CD4-positive, alpha-beta T cell (primary cell): ENCODE measurements around the gene WDR88. TPM values are rescaled to one million over a fixed set of nuclear protein-coding genes. Genes with fewer than 3 reads are reported as not detected.

ENCODE experiments used
- ATAC-seq: fragments of 200-7000 bp; cut with Tn5 transposase; one replicate; pipeline ENCODE4 v1.10.0; 2022; ENCODE audit warnings: mild to moderate bottlenecking; ENCODE audit not compliant: poor library complexity
- CTCF ChIA-PET: fragments of 350-600 bp; sonication (Branson Sonifier 250); formaldehyde crosslinking; loops from one replicate; lab custom pipeline; 2021; ENCODE audit warnings: antibody characterized with exemption, inconsistent platforms; lab: Charles Lee
- POLR2A ChIA-PET: fragments of 350-600 bp; sonication (Branson Sonifier 250); formaldehyde crosslinking; loops from one replicate; lab custom pipeline; 2021; ENCODE audit warnings: antibody characterized with exemption, inconsistent platforms; lab: Charles Lee
- DNase-seq, 14 experiments: peaks; one replicate each; pipeline ENCODE4 v3.0.0-alpha.2; 2013 to 2020; ENCODE audit warnings: mixed read lengths in 2 of 14
- H3K27ac ChIP-seq, 2 donors: one replicate each; pipeline versions ENCODE4 v1.5.1 to v1.7.0; 2013; ENCODE audit warnings: low read length in 2 of 2, low read depth in 1 of 2, mild to moderate bottlenecking in 1 of 2
- H3K27me3 ChIP-seq, 2 experiments: 1 replicate in 1 of 2; 2 replicates in 1 of 2; pipeline versions ENCODE4 v1.6.1 to v1.7.0; 2013; ENCODE audit warnings: low read length in 2 of 2, control low read depth in 1 of 2, mild to moderate bottlenecking in 1 of 2, moderate library complexity in 1 of 2; ENCODE audit not compliant: insufficient read depth in 2 of 2, control insufficient read depth in 1 of 2
- H3K36me3 ChIP-seq: one replicate; pipeline ENCODE4 v1.6.1; 2013; ENCODE audit warnings: low read length, control low read depth; ENCODE audit not compliant: insufficient read depth
- H3K4me1 ChIP-seq: one replicate; pipeline ENCODE4 v1.6.1; 2013; ENCODE audit warnings: low read length, control low read depth; ENCODE audit not compliant: insufficient read depth
- H3K4me3 ChIP-seq: one replicate; pipeline ENCODE4 v1.5.1; 2013; ENCODE audit warnings: mild to moderate bottlenecking, low read length, moderate library complexity
- H3K9me3 ChIP-seq, 2 experiments: 1 replicate in 1 of 2; 2 replicates in 1 of 2; pipeline versions ENCODE4 v1.6.1 to v1.7.0; 2013; ENCODE audit warnings: low read length in 2 of 2, mild to moderate bottlenecking in 2 of 2, control low read depth in 1 of 2, moderate library complexity in 1 of 2; ENCODE audit not compliant: control insufficient read depth in 1 of 2, insufficient read depth in 1 of 2
- H3K27ac Mint-ChIP-seq: one replicate; pipeline ENCODE4 v1.8.0; 2020; ENCODE audit warnings: mixed read lengths
- H3K27me3 Mint-ChIP-seq: one replicate; pipeline ENCODE4 v1.8.0; 2021; ENCODE audit warnings: mixed read lengths
- H3K36me3 Mint-ChIP-seq: one replicate; pipeline ENCODE4 v1.8.0; 2021; ENCODE audit warnings: low read depth, mixed read lengths
- H3K4me1 Mint-ChIP-seq: one replicate; pipeline ENCODE4 v1.8.0; 2021; ENCODE audit warnings: low read depth, mixed read lengths
- H3K4me3 Mint-ChIP-seq: one replicate; pipeline ENCODE4 v1.8.0; 2020; ENCODE audit warnings: mild to moderate bottlenecking, mixed read lengths
- H3K9me3 Mint-ChIP-seq: one replicate; pipeline ENCODE4 v1.8.0; 2020; ENCODE audit warnings: mixed read lengths
- intact Hi-C, 2 experiments: fragments of 100-400 bp; cut with DNase I in 1 of 2; cut with micrococcal nuclease in 1 of 2; formaldehyde crosslinking; loops; one replicate each; pipeline versions ENCODE4 v1.15.1 to v1.9.0; 2023 to 2025; cut with DNase I, micrococcal nuclease
- total RNA-seq, 174 experiments: library from RNA in 2 of 174; stranded (reverse) in 2 of 174; gene quantifications; one replicate each; pipeline ENCODE4 v1.2.3 and lab custom pipeline; 2021 to 2026
- TF ChIP-seq, protein P1 (sequence below): fragments of 200-600 bp; IDR thresholded peaks from one replicate; pipeline ENCODE4 v1.8.0; 2022; ENCODE audit warnings: antibody characterized with exemption, mild to moderate bottlenecking

Gene WDR88
- total RNA-seq, 2 experiments from 2014 or later: not detected

DNA sequence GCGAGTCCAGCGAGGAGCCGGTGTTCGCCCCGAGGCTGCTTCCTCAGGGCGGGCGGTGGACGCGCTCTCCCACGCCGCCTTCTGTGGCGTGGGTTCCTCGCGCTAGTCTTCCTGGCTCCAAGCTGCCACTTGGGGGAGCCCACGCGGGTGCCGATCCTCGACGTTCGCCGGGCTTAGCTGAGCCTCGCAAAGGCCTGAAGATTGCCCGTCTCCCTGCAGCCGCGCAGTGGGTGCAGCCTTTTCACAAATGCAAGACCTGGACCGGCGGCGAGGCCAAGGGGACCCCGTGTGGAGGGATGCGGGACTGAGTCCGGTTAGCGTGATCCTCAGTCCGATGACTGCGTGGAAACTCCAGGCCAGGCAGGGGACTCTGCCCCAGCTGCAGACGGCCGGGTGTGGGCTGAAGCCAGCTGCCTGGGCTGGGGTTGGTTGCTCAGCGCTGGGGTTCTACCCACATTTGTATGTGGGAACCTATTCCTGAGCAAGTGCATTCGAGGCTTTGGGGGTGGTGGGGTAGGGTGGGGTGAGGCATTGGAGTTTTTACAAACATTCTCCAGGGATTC, 45.6 kb downstream of the WDR88 start:
- Mint-ChIP-seq H3K9me3 (peaks cover 2% of the 10 kb centered on the region), H3K36me3 (peaks cover 28% of the 10 kb centered on the region), H3K27me3 (peaks cover 10% of the 10 kb centered on the region), H3K27ac (peak overlapping the region; percentile 100), H3K4me3 (peak overlapping the region; percentile 100), H3K4me1 (peaks cover 47% of the 10 kb centered on the region)
- ChIA-PET POLR2A (interaction anchor here (0.8 to 2.9 kb wide), 16 partner anchors 8 to 773 kb away, joined by 3 to 116 read pairs (median 5); partner anchors contain the start of genes ANKRD27, CEBPG, CEP89 and FAAP24), CTCF (interaction anchor here (0.6 to 2.6 kb wide), 14 partner anchors 10 to 1562 kb away, joined by 3 to 21 read pairs (median 4); partner anchors contain the start of genes CEBPA, CEBPG, CEP89 and WDR88)
- Histone ChIP-seq H3K36me3 (no peaks in the 10 kb centered on the region), H3K27ac (peak overlapping the region; percentile 82 to 97), H3K4me3 (peak overlapping the region; percentile 91), H3K4me1 (peaks cover 39% of the 10 kb centered on the region), H3K27me3 (no peaks in the 10 kb centered on the region), H3K9me3 (no peaks in the 10 kb centered on the region)
- TF ChIP-seq, protein P1, sequence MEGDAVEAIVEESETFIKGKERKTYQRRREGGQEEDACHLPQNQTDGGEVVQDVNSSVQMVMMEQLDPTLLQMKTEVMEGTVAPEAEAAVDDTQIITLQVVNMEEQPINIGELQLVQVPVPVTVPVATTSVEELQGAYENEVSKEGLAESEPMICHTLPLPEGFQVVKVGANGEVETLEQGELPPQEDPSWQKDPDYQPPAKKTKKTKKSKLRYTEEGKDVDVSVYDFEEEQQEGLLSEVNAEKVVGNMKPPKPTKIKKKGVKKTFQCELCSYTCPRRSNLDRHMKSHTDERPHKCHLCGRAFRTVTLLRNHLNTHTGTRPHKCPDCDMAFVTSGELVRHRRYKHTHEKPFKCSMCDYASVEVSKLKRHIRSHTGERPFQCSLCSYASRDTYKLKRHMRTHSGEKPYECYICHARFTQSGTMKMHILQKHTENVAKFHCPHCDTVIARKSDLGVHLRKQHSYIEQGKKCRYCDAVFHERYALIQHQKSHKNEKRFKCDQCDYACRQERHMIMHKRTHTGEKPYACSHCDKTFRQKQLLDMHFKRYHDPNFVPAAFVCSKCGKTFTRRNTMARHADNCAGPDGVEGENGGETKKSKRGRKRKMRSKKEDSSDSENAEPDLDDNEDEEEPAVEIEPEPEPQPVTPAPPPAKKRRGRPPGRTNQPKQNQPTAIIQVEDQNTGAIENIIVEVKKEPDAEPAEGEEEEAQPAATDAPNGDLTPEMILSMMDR: peak; percentile 84
- peak; percentile 74 for ATAC-seq
- peak; percentile 72 to 95 (median 78) for DNase-seq
- intact Hi-C loops: loop anchor here (1.0 to 5.0 kb wide), 10 partner anchors 33 to 770 kb away; partner anchors contain the start of genes CEBPG (in 1 of the 2), CEP89 (in 1 of the 2), DPY19L3 (in 1 of the 2) and FAAP24 (in 1 of the 2)

DNA sequence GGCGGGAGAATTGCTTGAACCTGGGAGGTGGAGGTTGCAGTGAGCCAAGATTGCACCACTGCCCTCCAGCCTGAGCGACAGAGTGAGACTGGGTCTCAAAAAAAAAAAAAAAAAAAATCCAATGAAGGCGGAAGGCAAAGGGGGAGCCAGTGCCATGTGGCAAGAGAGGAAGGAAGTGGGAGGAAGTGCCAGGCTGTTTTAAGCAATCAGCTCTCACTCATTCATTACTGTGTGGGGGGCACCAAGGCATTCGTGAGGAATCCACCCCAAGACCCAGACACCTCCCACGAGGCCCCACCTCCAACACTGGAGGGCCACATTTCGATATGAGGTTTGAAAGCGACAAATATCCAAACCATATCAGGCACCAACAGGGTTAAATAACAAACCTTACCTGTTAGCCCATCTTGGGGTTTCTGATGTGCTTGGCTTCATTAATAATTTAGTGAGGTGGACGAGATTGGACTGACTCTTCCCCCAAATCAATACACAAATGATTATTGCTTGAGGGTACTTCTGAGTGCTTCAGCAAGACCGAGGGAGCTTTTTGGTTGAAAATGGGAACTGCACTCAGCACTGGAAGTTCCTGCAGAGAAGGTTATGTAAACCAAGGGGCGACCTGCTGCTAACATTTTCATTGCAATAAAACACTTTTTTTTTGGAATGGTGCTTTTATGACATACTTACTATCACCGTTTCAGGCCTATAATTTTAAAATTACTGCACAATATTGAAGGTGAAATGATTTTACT, 54.7 kb downstream of the WDR88 start:
- no peak overlapping the region for H3K4me3 ChIP-seq
- no peak overlapping the region for H3K27ac ChIP-seq
- H3K36me3 Mint-ChIP-seq: no peaks in the 10 kb centered on the region
- H3K36me3 ChIP-seq: no peaks in the 10 kb centered on the region
- DNase-seq (peak in 1 of 14 experiments; percentile 25), ATAC-seq (no peak)
- intact Hi-C loops: no loop called here
- H3K27ac Mint-ChIP-seq: no peak overlapping the region
- no peaks in the 10 kb centered on the region for H3K9me3 Mint-ChIP-seq
- H3K4me3 Mint-ChIP-seq: no peak overlapping the region
- ChIA-PET POLR2A (interaction anchor here (2.2 kb wide), 1 partner anchor 10 kb away, joined by 14 read pairs; no protein-coding TSS in a partner anchor), CTCF (interaction anchor here (1.0 kb wide), 1 partner anchor 9 kb away, joined by 3 read pairs; no protein-coding TSS in a partner anchor)
- H3K27me3 ChIP-seq: peaks cover 0 to under 1% of the 10 kb centered on the region in 2 experiments
- no peaks in the 10 kb centered on the region for H3K9me3 ChIP-seq
- peaks cover 13% of the 10 kb centered on the region for H3K27me3 Mint-ChIP-seq
- peaks cover 5% of the 10 kb centered on the region for H3K4me1 ChIP-seq
- TF ChIP-seq, protein P1: no peak
- peaks cover 8% of the 10 kb centered on the region for H3K4me1 Mint-ChIP-seq

DNA sequence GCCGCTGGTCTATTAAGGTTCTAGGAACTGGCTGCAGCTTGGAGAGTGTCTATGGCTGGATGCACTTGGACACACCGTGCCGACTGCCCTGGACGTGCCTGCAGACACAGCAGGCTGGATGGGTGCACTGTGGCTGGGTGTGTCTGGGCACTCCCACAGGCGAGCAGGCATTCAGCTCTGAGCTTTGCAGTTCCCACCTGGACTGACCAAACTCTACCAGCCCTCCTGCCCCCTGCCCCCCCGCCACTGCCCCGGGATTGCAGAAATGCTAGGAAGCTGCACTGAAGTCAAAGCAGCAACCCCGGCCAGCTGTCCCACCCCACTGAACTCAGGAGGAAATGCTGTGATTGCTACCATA, 55.2 kb downstream of the WDR88 start:
- Mint-ChIP-seq H3K27me3 (peaks cover 19% of the 10 kb centered on the region), H3K4me1 (peaks cover 8% of the 10 kb centered on the region), H3K27ac (no peak overlapping the region), H3K9me3 (no peaks in the 10 kb centered on the region), H3K4me3 (no peak overlapping the region), H3K36me3 (no peaks in the 10 kb centered on the region)
- Histone ChIP-seq H3K27ac (no peak overlapping the region), H3K9me3 (no peaks in the 10 kb centered on the region), H3K27me3 (peaks cover 4 to 6% of the 10 kb centered on the region in 2 experiments), H3K4me3 (no peak overlapping the region), H3K36me3 (no peaks in the 10 kb centered on the region), H3K4me1 (peaks cover 5% of the 10 kb centered on the region)
- ChIA-PET POLR2A (no interaction called here), CTCF (interaction anchor here (1.0 kb wide), 1 partner anchor 9 kb away, joined by 3 read pairs; no protein-coding TSS in a partner anchor)
- intact Hi-C loops: no loop called here
- DNase-seq (no peak), ATAC-seq (no peak)
- TF ChIP-seq, protein P1: no peak
